ENCODE measurements around the gene ELP4.
"Not testable (repeated sequence)": the region's sequence is repeated elsewhere in the genome, so short reads cannot be mapped to it uniquely, and the experiment has no call there.

DNA sequence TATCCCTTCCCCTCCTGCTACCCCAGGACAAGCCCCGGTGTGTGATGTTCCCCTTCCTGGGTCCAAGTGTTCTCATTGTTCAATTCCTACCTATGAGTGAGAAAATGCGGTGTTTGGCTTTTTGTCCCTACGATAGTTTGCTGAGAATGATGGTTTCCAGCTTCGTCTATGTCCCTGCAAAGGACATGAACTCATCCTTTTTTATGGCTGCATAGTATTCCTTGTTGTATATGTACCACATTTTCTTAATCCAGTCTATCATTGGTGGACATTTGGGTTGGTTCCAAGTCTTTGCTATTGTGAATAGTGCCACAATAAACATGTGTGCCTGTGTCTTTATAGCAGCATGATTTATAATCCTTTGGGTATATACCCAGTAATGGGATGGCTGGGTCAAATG is 55.0 kb downstream of the ELP4 start:
- not testable (repeated sequence) for TF ChIP-seq CTCF (conservative IDR thresholded peaks at IDR 0.05); ZFX (IDR thresholded peaks at IDR 0.05)
